Neural cell (in vitro differentiated cells): ENCODE results near the gene PXDN. TPM values are rescaled to one million over a fixed set of nuclear protein-coding genes. Genes with fewer than 3 reads are reported as not detected.

Experiments used
- H2AFZ ChIP-seq: fragments of 200-600, 300-800 bp; sonication (generic), shearing (Covaris generic); 2 replicates; pipeline ENCODE4 v1.6.0; 2014; ENCODE audit warnings: low read depth, mild to moderate bottlenecking, antibody characterized with exemption, low read length, moderate library complexity
- H3F3A ChIP-seq: fragments of 200-600 bp; shearing (Covaris generic); 2 replicates; pipeline ENCODE4 v1.6.1; 2016; ENCODE audit warnings: mild to moderate bottlenecking, moderate library complexity, mixed read lengths, antibody characterized with exemption, low read length; ENCODE audit not compliant: insufficient read depth, poor library complexity, severe bottlenecking
- H3K27ac ChIP-seq: fragments of 200-600, 300-800 bp; sonication (generic), shearing (Covaris generic); 2 replicates; pipeline ENCODE4 v1.5.1; 2014; ENCODE audit warnings: mild to moderate bottlenecking, low read length, moderate library complexity
- H3K27me3 ChIP-seq: fragments of 300-800, 200-600 bp; sonication (generic), shearing (Covaris generic); 2 replicates; pipeline ENCODE4 v1.6.0; 2014; ENCODE audit warnings: mild to moderate bottlenecking, low read depth, low read length, moderate library complexity; ENCODE audit not compliant: insufficient read depth
- H3K36me3 ChIP-seq: fragments of 300-800, 200-600 bp; sonication (generic), shearing (Covaris generic); 2 replicates; pipeline ENCODE4 v1.5.1; 2014; ENCODE audit warnings: mild to moderate bottlenecking, antibody characterized with exemption, low read length, moderate library complexity; ENCODE audit not compliant: insufficient read depth
- H3K4me2 ChIP-seq: fragments of 300-800, 200-600 bp; sonication (generic), shearing (Covaris generic); 2 replicates; pipeline ENCODE4 v1.6.0; 2014; ENCODE audit warnings: mild to moderate bottlenecking, low read length
- H3K4me3 ChIP-seq: fragments of 300-800, 200-600 bp; sonication (generic), shearing (Covaris generic); 2 replicates; pipeline ENCODE4 v1.5.1; 2014; ENCODE audit warnings: mild to moderate bottlenecking, low read length, moderate library complexity
- H3K79me2 ChIP-seq: fragments of 200-600 bp; shearing (Covaris generic); replicated peaks from 2 replicates; pipeline ENCODE4 v1.6.0; 2014; ENCODE audit warnings: mild to moderate bottlenecking, low read length, moderate library complexity; ENCODE audit not compliant: insufficient read depth
- H3K9ac ChIP-seq: fragments of 300-800, 200-600 bp; sonication (generic), shearing (Covaris generic); 2 replicates; pipeline ENCODE4 v1.6.1; 2016; ENCODE audit warnings: mild to moderate bottlenecking, low read length, mixed read lengths
- H3K9me2 ChIP-seq: fragments of 200-600 bp; shearing (Covaris generic); 2 replicates; pipeline ENCODE4 v1.6.1; 2016; ENCODE audit warnings: mild to moderate bottlenecking, low read length, mixed read lengths; ENCODE audit not compliant: insufficient read depth
- H3K9me3 ChIP-seq: fragments of 200-600, 300-800 bp; sonication (generic), shearing (Covaris generic); 2 replicates; pipeline ENCODE4 v1.6.1; 2016; ENCODE audit warnings: mild to moderate bottlenecking, mixed run types, low read length, moderate library complexity, mixed read lengths
- H4K20me1 ChIP-seq: fragments of 200-600 bp; shearing (Covaris generic); 2 replicates; pipeline ENCODE4 v1.6.1; 2016; ENCODE audit warnings: mild to moderate bottlenecking, mixed run types; ENCODE audit not compliant: insufficient read depth
- EP300 ChIP-seq: fragments of 450-650 bp; conservative IDR thresholded peaks from 2 replicates; pipeline ENCODE4 v1.6.1; 2014; ENCODE audit warnings: antibody characterized with exemption, mild to moderate bottlenecking, moderate library complexity; ENCODE audit not compliant: poor library complexity, severe bottlenecking
- EZH2 ChIP-seq: fragments of 200-600, 300-800 bp; shearing (Covaris generic), sonication (generic); IDR thresholded peaks from 2 replicates; pipeline ENCODE4 v1.6.1; 2014; ENCODE audit warnings: antibody characterized with exemption, low read length, borderline replicate concordance, mild to moderate bottlenecking; ENCODE audit not compliant: insufficient read depth, poor library complexity, severe bottlenecking
- MXI1 ChIP-seq: fragments of 450-650 bp; conservative IDR thresholded peaks from 2 replicates; pipeline ENCODE4 v1.6.1; 2014; ENCODE audit warnings: antibody characterized with exemption, mild to moderate bottlenecking; ENCODE audit not compliant: poor library complexity, severe bottlenecking
- POLR2AphosphoS5 ChIP-seq: IDR thresholded peaks from 2 replicates; pipeline ENCODE4 v1.6.1; 2012
- RAD21 ChIP-seq: fragments of 450-650 bp; conservative IDR thresholded peaks from 2 replicates; pipeline ENCODE4 v1.6.1; 2014; ENCODE audit warnings: antibody characterized with exemption, mild to moderate bottlenecking, moderate library complexity
- SMC3 ChIP-seq: fragments of 450-650 bp; conservative IDR thresholded peaks from 2 replicates; pipeline ENCODE4 v1.6.1; 2014; ENCODE audit warnings: antibody characterized with exemption, mild to moderate bottlenecking, moderate library complexity; ENCODE audit not compliant: poor library complexity
- TAF1 ChIP-seq: IDR thresholded peaks from 2 replicates; pipeline ENCODE4 v1.6.1; 2012; ENCODE audit warnings: low read depth
- polyA plus RNA-seq: library from polyadenylated mRNA; depleted of rRNA; stranded (reverse); fragments of >200 nt; gene quantifications from 2 replicates; pipeline ENCODE4 v1.2.3, GENCODE V29; 2014
- TF ChIP-seq, protein P1 (sequence below): fragments of 450-650 bp; IDR thresholded peaks from 2 replicates; pipeline ENCODE4 v1.5.1; 2014; ENCODE audit warnings: antibody characterized with exemption, mild to moderate bottlenecking, moderate library complexity; ENCODE audit not compliant: poor library complexity, severe bottlenecking
- TF ChIP-seq, protein P2 (sequence below): IDR thresholded peaks from 2 replicates; pipeline ENCODE4 v1.6.1; 2012; ENCODE audit warnings: borderline replicate concordance

PXDN gene
- polyA plus RNA-seq, 1 donor from 2014 or later: 181 TPM

DNA sequence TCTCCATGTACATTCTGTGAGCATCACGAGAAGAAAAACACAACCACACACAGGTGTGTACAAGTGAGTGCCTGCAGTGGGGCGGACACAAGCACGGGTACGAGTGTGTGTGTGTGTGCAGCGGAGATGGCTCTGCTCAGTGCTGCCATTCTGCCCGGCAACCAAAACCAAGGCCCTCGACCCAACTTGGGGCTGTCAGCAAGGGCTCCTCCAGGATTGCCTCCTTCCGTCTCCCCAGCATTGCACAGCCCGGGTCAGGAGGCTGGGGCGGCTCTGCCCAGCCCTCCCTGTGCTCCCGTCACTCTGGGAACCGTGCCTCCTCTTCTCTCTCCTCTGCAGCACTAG lies 66.5 kb downstream of the PXDN start:
- H3K4me2 ChIP-seq: no peak overlapping the region

DNA sequence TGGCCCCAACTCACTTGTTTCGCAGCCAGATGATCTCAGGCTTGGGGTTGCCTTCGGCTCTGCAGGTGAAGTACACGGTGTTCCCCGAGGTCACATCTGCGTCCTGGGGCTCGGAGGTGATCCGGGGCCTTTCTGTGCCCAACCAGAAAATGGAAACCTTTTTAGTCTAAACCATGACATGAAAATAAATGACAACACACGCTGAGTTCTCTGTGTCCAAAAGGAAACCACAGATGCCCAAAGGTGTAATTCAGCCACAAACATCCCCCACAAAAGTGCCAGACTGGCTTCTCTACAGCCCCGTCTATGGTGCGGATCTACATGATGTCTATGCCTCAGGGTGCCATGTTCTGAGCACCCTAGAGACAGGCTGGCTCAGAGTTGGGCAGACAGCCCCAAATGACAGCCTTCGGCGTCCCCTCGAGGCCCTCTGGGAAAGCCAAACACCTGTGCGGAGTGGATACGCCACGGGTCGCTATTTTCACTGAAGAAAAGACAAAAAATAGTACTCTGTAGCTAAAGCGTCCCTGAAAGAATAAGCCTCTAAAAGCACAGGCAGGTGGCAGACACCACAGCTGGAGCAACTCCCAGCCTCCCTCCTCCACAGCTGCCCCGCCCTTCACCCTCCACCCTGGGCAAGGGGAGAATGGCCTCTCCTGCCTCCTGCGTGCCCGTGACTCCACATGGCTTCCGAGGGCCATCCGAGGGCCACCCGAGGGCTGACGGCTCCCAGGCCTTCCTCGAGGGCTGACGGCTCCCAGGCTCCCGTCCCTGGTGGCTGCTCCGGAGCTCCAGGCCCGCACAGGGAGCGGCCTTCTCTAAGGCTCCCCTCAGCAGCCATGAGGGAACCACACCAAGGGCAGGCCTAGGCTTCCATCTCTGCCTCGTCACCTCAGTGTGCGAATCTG lies 67.1 kb downstream of the PXDN start:
- Histone ChIP-seq H3K9me3 (no peaks in the 10 kb centered on the region), H3K79me2 (no peaks in the 10 kb centered on the region), H3K4me2 (no peak overlapping the region), H3K27ac (no peak overlapping the region), H4K20me1 (no peaks in the 10 kb centered on the region), H3K9ac (no peak overlapping the region), H3K4me3 (no peak overlapping the region), H3K27me3 (no peaks in the 10 kb centered on the region), H3F3A (no peaks in the 10 kb centered on the region), H3K9me2 (no peaks in the 10 kb centered on the region), H3K36me3 (peaks cover 10% of the 10 kb centered on the region), H2AFZ (no peak overlapping the region)
- TF ChIP-seq TAF1: no peak
- TF ChIP-seq SMC3: no peak
- TF ChIP-seq MXI1: no peak
- TF ChIP-seq, protein P1, sequence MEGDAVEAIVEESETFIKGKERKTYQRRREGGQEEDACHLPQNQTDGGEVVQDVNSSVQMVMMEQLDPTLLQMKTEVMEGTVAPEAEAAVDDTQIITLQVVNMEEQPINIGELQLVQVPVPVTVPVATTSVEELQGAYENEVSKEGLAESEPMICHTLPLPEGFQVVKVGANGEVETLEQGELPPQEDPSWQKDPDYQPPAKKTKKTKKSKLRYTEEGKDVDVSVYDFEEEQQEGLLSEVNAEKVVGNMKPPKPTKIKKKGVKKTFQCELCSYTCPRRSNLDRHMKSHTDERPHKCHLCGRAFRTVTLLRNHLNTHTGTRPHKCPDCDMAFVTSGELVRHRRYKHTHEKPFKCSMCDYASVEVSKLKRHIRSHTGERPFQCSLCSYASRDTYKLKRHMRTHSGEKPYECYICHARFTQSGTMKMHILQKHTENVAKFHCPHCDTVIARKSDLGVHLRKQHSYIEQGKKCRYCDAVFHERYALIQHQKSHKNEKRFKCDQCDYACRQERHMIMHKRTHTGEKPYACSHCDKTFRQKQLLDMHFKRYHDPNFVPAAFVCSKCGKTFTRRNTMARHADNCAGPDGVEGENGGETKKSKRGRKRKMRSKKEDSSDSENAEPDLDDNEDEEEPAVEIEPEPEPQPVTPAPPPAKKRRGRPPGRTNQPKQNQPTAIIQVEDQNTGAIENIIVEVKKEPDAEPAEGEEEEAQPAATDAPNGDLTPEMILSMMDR: no peak
- TF ChIP-seq RAD21: no peak
- TF ChIP-seq, protein P2, sequence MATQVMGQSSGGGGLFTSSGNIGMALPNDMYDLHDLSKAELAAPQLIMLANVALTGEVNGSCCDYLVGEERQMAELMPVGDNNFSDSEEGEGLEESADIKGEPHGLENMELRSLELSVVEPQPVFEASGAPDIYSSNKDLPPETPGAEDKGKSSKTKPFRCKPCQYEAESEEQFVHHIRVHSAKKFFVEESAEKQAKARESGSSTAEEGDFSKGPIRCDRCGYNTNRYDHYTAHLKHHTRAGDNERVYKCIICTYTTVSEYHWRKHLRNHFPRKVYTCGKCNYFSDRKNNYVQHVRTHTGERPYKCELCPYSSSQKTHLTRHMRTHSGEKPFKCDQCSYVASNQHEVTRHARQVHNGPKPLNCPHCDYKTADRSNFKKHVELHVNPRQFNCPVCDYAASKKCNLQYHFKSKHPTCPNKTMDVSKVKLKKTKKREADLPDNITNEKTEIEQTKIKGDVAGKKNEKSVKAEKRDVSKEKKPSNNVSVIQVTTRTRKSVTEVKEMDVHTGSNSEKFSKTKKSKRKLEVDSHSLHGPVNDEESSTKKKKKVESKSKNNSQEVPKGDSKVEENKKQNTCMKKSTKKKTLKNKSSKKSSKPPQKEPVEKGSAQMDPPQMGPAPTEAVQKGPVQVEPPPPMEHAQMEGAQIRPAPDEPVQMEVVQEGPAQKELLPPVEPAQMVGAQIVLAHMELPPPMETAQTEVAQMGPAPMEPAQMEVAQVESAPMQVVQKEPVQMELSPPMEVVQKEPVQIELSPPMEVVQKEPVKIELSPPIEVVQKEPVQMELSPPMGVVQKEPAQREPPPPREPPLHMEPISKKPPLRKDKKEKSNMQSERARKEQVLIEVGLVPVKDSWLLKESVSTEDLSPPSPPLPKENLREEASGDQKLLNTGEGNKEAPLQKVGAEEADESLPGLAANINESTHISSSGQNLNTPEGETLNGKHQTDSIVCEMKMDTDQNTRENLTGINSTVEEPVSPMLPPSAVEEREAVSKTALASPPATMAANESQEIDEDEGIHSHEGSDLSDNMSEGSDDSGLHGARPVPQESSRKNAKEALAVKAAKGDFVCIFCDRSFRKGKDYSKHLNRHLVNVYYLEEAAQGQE: no peak
- TF ChIP-seq POLR2AphosphoS5: no peak
- no peak for TF ChIP-seq EZH2
- TF ChIP-seq EP300: no peak

More for the DNA sequence above, 66.5 kb downstream of the PXDN start:
- Histone ChIP-seq H2AFZ (no peak overlapping the region), H3K9me3 (no peaks in the 10 kb centered on the region), H3K4me3 (no peak overlapping the region), H3F3A (no peaks in the 10 kb centered on the region), H3K27me3 (no peaks in the 10 kb centered on the region), H3K36me3 (peaks cover 10% of the 10 kb centered on the region), H4K20me1 (no peaks in the 10 kb centered on the region), H3K27ac (no peak overlapping the region), H3K9me2 (no peaks in the 10 kb centered on the region), H3K79me2 (no peaks in the 10 kb centered on the region), H3K9ac (no peak overlapping the region)
- TF ChIP-seq MXI1 (no peak), EP300 (no peak), EZH2 (no peak), RAD21 (no peak), SMC3 (no peak), TAF1 (no peak), POLR2AphosphoS5 (no peak)
- TF ChIP-seq, protein P2: no peak
- TF ChIP-seq, protein P1: no peak
